Ovary (tissue), 9 donors: Measurements from ENCODE around the gene SLIT3. TPM values are rescaled to one million over a fixed set of nuclear protein-coding genes. Genes with fewer than 3 reads are reported as not detected.

Source experiments
- DNase-seq, 5 donors: peaks; one replicate each; pipeline ENCODE4 v3.0.0-alpha.2; 2019 to 2020
- H3K27ac ChIP-seq, 2 donors: fragments of 200-600 bp; one replicate each; pipeline versions ENCODE4 v1.5.1 to v1.8.0; 2019 to 2022
- H3K27me3 ChIP-seq: fragments of 200-600 bp; one replicate; pipeline ENCODE4 v1.8.0; 2022
- H3K36me3 ChIP-seq: fragments of 200-600 bp; sonication (generic); one replicate; pipeline ENCODE4 v1.5.1; 2019
- H3K4me1 ChIP-seq: one replicate; pipeline ENCODE4 v1.8.1; 2013; ENCODE audit warnings: mild to moderate bottlenecking, moderate library complexity; ENCODE audit not compliant: insufficient read depth
- H3K4me3 ChIP-seq: fragments of 200-600 bp; sonication (generic); one replicate; pipeline ENCODE4 v1.5.1; 2017
- H3K9me3 ChIP-seq, 2 donors: fragments of 200-600 bp in 1 of 2; sonication (generic) in 1 of 2; one replicate each; pipeline versions ENCODE4 v1.5.1 to v1.8.1; 2013 to 2019; ENCODE audit warnings: mild to moderate bottlenecking in 1 of 2, moderate library complexity in 1 of 2
- EP300 ChIP-seq: sonication (generic); formaldehyde crosslinking; IDR thresholded peaks from one replicate; pipeline ENCODE4 v1.6.1; 2017; ENCODE audit warnings: antibody characterized with exemption
- POLR2A ChIP-seq: fragments of 450-650 bp; IDR thresholded peaks from one replicate; pipeline ENCODE4 v1.6.1; 2017; ENCODE audit warnings: antibody characterized with exemption, mild to moderate bottlenecking, moderate library complexity
- whole genome bisulfite sequencing, 3 donors: extraction: QIAGEN DNeasy Blood & Tissue Kit in 1 of 3; methylation state at CpG; one replicate each; pipeline versions ENCODE4 v1.1.5 to v1.1.7; 2013 to 2017; 5-methylcytosine and 5-hydroxymethylcytosine counted together
- intact Hi-C, 4 donors: fragments of 100-400 bp; cut with DNase I; formaldehyde crosslinking; loops; one replicate each; pipeline versions ENCODE4 v1.11.0 to v1.15.1; 2022 to 2023
- polyA plus RNA-seq, 2 donors: library from polyadenylated mRNA; stranded (reverse); fragments of 200-250 nt in 1 of 2; fragments of 350-450 nt in 1 of 2; fragmentation: Illumina TruSeq in 1 of 2; extraction: RNeasy Lipid Tissue Mini Kit (QIAGEN cat#74804) in 1 of 2; gene quantifications; one replicate each; pipeline ENCODE4 v1.2.3, GENCODE V29; 2013 to 2014
- total RNA-seq, 7 donors: library from RNA; depleted of rRNA in 2 of 7; stranded (reverse); fragments of >200 nt in 2 of 7; fragmentation: NEBNext Ultra II Directional in 3 of 7; extraction: Animal tissue kit (Norgen Biotek cat#: 25700) in 3 of 7; gene quantifications; one replicate each; pipeline versions ENCODE4 v1.1.0 to v1.2.4, GENCODE V29; 2016 to 2023
- TF ChIP-seq, protein P1 (sequence below), 3 donors: fragments of 450-650 bp in 2 of 3; fragments of 200-600 bp in 1 of 3; IDR thresholded peaks; one replicate each; pipeline versions ENCODE4 v1.5.1 to v1.8.0; 2016 to 2022; ENCODE audit warnings: antibody characterized with exemption in 3 of 3, mild to moderate bottlenecking in 1 of 3
- donor health status: DM: no; HTN: no; CAD: no; lungs with moderate emphysema.
- donor health status: DM: no; HTN: no; CAD: no.
- donor health status: Bipolar disorder and iron deficiency.
- donor health status: DM: yes; HTN: yes; CAD: no.
- donor health status: DM: no; HTN: no; CAD: no.
- donor health status: DM: yes; HTN: yes; CAD: no.

Gene SLIT3
- total and polyA plus RNA-seq, 9 donors = 10.3 to 106 (median 24.4) TPM

GRCh38 chr5:169181814-169182213 is 119.1 kb downstream of the SLIT3 start:
- WGBS, 3 donors = 54 to 58% (median 58%) methylated on average over 8 of the region's 8 CpGs
- intact Hi-C loops = loop anchor here in 1 of 4 donors (5.0 kb wide), 1 partner anchor 1140 kb away; no protein-coding TSS in a partner anchor
- H3K36me3 ChIP-seq = no peaks in the 10 kb centered on the region
- no peak overlapping the region for H3K27ac ChIP-seq
- no peaks in the 10 kb centered on the region for H3K9me3 ChIP-seq
- no peaks in the 10 kb centered on the region for H3K27me3 ChIP-seq
- H3K4me1 ChIP-seq = no peaks in the 10 kb centered on the region
- no peak overlapping the region for H3K4me3 ChIP-seq
- TF ChIP-seq POLR2A (no peak), EP300 (no peak)
- TF ChIP-seq, protein P1, sequence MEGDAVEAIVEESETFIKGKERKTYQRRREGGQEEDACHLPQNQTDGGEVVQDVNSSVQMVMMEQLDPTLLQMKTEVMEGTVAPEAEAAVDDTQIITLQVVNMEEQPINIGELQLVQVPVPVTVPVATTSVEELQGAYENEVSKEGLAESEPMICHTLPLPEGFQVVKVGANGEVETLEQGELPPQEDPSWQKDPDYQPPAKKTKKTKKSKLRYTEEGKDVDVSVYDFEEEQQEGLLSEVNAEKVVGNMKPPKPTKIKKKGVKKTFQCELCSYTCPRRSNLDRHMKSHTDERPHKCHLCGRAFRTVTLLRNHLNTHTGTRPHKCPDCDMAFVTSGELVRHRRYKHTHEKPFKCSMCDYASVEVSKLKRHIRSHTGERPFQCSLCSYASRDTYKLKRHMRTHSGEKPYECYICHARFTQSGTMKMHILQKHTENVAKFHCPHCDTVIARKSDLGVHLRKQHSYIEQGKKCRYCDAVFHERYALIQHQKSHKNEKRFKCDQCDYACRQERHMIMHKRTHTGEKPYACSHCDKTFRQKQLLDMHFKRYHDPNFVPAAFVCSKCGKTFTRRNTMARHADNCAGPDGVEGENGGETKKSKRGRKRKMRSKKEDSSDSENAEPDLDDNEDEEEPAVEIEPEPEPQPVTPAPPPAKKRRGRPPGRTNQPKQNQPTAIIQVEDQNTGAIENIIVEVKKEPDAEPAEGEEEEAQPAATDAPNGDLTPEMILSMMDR (IDR thresholded peaks at IDR 0.05) = no peak
- DNase-seq = no peak

GRCh38 chr5:169178754-169179153 is 122.2 kb downstream of the SLIT3 start:
- Histone ChIP-seq H3K27me3 (no peaks in the 10 kb centered on the region), H3K27ac (no peak overlapping the region), H3K36me3 (no peaks in the 10 kb centered on the region), H3K4me3 (no peak overlapping the region), H3K9me3 (no peaks in the 10 kb centered on the region), H3K4me1 (no peaks in the 10 kb centered on the region)
- DNase-seq = no peak
- WGBS, 3 donors = 82 to 85% (median 83%) methylated on average over 3 of the region's 3 CpGs
- TF ChIP-seq, protein P1 (IDR thresholded peaks at IDR 0.05) = no peak
- no peak for TF ChIP-seq POLR2A
- no peak for TF ChIP-seq EP300
- intact Hi-C loops = no loop called here

DNA sequence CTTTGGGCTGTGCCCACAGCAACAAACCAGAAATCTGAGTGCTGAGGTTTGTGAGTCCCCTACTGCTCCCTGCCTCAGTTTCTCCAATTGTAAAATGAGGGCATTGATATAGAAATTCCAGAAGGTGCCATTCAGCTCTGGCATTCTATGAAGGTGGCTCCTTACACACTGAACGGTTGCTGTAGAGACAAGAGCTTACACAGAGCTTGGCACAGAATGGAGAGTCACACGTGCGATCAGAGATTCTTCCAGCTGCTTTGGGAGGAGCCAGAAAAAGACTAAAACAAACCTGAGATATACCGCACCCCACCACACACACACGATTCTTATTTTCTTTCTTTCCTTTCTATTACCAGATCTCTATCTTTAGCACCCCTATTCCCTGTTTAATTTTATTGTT is 122.7 kb downstream of the SLIT3 start:
- no peak overlapping the region for H3K4me3 ChIP-seq
- no peaks in the 10 kb centered on the region for H3K4me1 ChIP-seq
- no peak overlapping the region for H3K27ac ChIP-seq
- intact Hi-C loops = no loop called here
- no peaks in the 10 kb centered on the region for H3K9me3 ChIP-seq
- no peaks in the 10 kb centered on the region for H3K36me3 ChIP-seq
- WGBS, 3 donors = 43 to 65% (median 53%) methylated on average over 5 of the region's 5 CpGs
- no peak for DNase-seq
- H3K27me3 ChIP-seq = no peaks in the 10 kb centered on the region
- TF ChIP-seq, protein P1 (IDR thresholded peaks at IDR 0.05) = no peak
- TF ChIP-seq EP300 = no peak
- TF ChIP-seq POLR2A = no peak

DNA sequence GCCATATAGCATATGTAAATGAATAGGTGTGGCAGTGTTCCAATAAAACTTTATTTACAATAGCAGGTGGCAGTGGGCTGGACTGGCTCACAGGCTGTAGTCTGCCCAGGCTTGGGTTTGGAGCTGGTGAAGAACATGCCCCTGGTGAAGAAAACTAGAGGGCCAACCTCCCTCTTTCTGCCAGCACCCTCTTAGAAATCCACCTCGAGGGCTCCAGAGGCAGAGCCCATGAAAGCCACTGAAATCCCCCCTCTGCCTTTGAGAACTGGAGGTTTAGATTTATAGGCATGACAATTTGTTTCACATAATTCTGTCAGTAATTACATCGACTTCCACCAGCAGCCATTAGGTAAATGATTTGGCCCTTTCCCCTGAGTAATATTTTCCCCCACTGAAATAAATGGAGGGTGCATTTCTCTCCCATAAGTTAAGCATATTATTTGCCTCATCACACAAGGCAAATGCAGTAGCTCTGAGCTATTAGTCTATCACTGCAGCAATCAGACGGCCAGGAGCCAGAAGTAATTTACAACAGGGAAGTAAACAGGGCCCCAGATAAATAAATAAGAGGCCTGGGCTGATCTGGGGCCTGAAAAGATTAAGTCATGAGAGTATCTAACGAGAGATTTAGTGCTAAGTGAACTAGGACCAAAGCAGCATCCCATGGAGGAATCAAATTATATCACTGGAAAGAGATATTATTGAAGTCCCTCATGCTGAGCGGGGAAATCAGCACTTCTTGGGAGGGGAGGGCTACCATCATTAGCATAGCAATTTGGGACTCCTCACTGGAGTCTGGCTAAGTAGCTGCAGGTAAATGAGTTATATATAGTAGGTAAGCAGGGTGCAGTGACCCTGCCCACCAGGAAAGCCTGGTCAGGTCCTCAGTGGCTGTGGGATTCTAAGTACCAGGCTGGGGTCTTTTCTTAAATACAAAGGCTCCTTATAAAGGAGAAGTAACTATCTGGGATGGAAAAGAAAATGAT is 123.9 kb downstream of the SLIT3 start:
- Histone ChIP-seq H3K4me3 (no peak overlapping the region), H3K4me1 (no peaks in the 10 kb centered on the region), H3K27ac (no peak overlapping the region), H3K36me3 (no peaks in the 10 kb centered on the region), H3K27me3 (no peaks in the 10 kb centered on the region), H3K9me3 (no peaks in the 10 kb centered on the region)
- no peak for DNase-seq
- WGBS, 3 donors = 58 to 61% (median 59%) methylated on average over 5 of the region's 5 CpGs
- intact Hi-C loops = no loop called here
- TF ChIP-seq, protein P1 (IDR thresholded peaks at IDR 0.05) = no peak
- TF ChIP-seq POLR2A (no peak), EP300 (no peak)
